ENCODE results near the gene BMI1. TPM values are rescaled to one million over a fixed set of nuclear protein-coding genes. Genes with fewer than 3 reads are reported as not detected.
A peak's percentile ranks its signal among the peaks of the same experiment; 100 is the strongest.

The BMI1 gene
- total RNA-seq, 1 experiment from 2014 or later = 124 TPM

DNA sequence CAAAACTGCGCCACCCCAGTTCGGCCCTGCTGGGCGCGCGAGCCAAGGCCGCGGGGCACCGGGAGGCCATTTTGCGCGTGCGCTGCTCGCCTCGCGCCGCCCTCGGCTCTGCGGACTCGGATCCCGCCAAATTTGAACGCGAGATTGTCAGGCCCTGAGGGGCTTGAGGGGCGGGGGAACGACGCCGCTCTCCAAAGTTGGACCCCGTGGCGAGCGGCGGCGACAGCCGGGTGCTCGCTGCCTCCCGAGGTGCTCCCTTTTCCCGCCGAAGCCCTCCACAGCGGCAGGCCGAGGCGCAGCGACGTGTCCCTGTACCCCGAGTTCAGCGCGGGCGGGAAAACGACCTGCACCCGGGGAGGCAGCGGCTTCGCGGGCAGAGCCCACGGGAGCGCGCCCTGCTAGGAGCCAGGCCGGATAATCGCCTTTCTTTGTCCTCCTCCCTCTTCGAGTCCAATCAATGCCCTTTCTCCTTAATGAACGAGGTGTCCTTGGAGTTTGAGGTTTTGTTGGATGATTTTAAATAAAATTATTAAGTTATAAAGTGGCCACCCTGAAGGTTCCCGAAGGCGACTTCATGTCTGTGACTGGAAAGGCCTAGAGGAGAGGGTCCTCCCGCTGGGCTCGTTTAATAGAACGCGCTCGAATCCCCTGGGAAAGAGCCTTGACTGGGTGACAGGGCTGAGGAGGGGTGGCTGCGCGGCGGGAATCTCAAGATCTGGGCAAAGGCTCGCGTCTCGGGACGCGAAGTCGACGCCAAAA lies 13.7 kb downstream of the BMI1 start:
- peak overlapping the region; percentile 71 for H3K4me2 ChIP-seq (ENCODE audit: low read length)
- ChIA-PET CTCF (no interaction called here), POLR2A (ENCODE audit: unreplicated experiment) (no interaction called here)
- peak overlapping the region; percentile 96 for H2AFZ ChIP-seq (ENCODE audit: low read length)
- no peaks in the 10 kb centered on the region for H3K9me3 ChIP-seq (ENCODE audit: low read length)
- H3K4me1 ChIP-seq (ENCODE audit: insufficient read depth, low read length) = peaks cover 16% of the 10 kb centered on the region
- ATAC-seq (peak; percentile 45), DNase-seq (no peak)
- H3K79me2 ChIP-seq (ENCODE audit: low read length) = peaks cover 6% of the 10 kb centered on the region
- no peaks in the 10 kb centered on the region for H4K20me1 ChIP-seq (ENCODE audit: low read length)
- intact Hi-C loops (cut with micrococcal nuclease) = no loop called here
- peaks cover 3% of the 10 kb centered on the region for H3F3A ChIP-seq (ENCODE audit: low read length, unreplicated experiment)
- H3K9me2 ChIP-seq (replicated peaks; ENCODE audit: low read length) = no peaks in the 10 kb centered on the region
- peaks cover 16% of the 10 kb centered on the region; the same call in 1 of the 2 replicates for H3K36me3 ChIP-seq (ENCODE audit: low read depth, low read length)
- TF ChIP-seq EZH2phosphoT487 (IDR thresholded peaks at IDR 0.05; ENCODE audit: borderline replicate concordance, low read length) (no peak), CTCF (conservative IDR thresholded peaks at IDR 0.05; ENCODE audit: low read depth, low read length) (no peak), EZH2 (IDR thresholded peaks at IDR 0.05; ENCODE audit: low read length, unreplicated experiment) (no peak)
- H3K4me3 ChIP-seq (ENCODE audit: low read length) = peak overlapping the region; percentile 64
- H3K27ac ChIP-seq (ENCODE audit: low read length) = no peak overlapping the region
- BruUV-seq (replicated peaks) = no TSS peak
- H3K27me3 ChIP-seq (ENCODE audit: low read length) = no peaks in the 10 kb centered on the region
- H3K9ac ChIP-seq (ENCODE audit: low read length) = peak overlapping the region; percentile 72

DNA sequence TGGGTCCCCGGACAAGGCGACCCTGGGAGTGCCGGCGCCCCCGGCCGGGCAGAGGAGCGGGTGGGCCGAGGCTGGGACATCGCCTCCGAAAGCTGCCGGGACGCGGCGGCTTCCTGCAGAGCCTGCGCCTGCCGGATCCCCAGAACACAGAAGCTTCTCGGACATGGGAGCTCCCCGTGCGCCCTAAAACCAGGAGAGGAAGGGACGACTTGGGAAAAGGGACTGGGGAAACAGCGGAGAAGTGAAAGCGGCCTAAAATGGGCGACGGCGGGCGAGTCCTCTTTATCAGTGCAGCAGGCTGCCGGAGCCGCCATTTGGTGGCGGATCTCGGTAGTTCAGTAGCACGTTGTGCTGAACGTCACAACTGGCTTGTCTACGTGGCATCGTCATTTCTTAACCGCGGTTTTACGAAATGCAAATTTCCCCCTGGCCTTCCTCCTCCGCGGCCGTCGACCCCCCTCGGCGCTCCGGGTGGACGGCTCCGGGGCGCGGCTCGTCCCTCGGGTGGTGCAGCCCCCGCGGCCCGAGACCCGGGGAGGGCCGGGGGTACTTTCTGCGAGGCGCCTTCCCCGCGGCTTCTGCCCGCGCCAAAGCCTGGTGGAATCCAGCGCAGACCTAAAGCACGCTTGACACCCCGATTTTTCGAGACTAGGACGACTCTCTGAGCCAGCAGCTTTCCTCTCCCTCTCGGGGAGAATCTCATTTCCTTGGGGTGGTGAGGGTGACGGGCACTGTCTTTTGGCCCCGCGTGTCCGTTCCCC lies 14.5 kb downstream of the BMI1 start:
- Histone ChIP-seq H3K4me1 (ENCODE audit: insufficient read depth, low read length) (peaks cover 19% of the 10 kb centered on the region), H3K36me3 (ENCODE audit: low read depth, low read length) (peaks cover 8% of the 10 kb centered on the region; the same call in 1 of the 2 replicates), H3K79me2 (ENCODE audit: low read length) (0 out of 2 replicates have a peak, but pooled peaks cover under 1% of the 10 kb centered on the region), H4K20me1 (ENCODE audit: low read length) (no peaks in the 10 kb centered on the region), H3K4me3 (ENCODE audit: low read length) (peak overlapping the region; percentile 64), H3K9me3 (ENCODE audit: low read length) (no peaks in the 10 kb centered on the region), H3K4me2 (ENCODE audit: low read length) (peak overlapping the region; percentile 71), H3K27me3 (ENCODE audit: low read length) (no peaks in the 10 kb centered on the region), H3K9me2 (replicated peaks; ENCODE audit: low read length) (no peaks in the 10 kb centered on the region), H3K9ac (ENCODE audit: low read length) (peak overlapping the region; percentile 72), H3F3A (ENCODE audit: low read length, unreplicated experiment) (peaks cover 2% of the 10 kb centered on the region), H3K27ac (ENCODE audit: low read length) (no peak overlapping the region), H2AFZ (ENCODE audit: low read length) (peak overlapping the region; percentile 96)
- ChIA-PET POLR2A (ENCODE audit: unreplicated experiment) (no interaction called here), CTCF (no interaction called here)
- intact Hi-C loops (cut with micrococcal nuclease) = no loop called here
- no TSS peak for BruUV-seq (replicated peaks)
- ATAC-seq (peak; percentile 48), DNase-seq (peak; percentile 26)
- TF ChIP-seq EZH2phosphoT487 (IDR thresholded peaks at IDR 0.05; ENCODE audit: borderline replicate concordance, low read length) (no peak), CTCF (conservative IDR thresholded peaks at IDR 0.05; ENCODE audit: low read depth, low read length) (no peak), EZH2 (IDR thresholded peaks at IDR 0.05; ENCODE audit: low read length, unreplicated experiment) (no peak)

Data from PC-3 (cell line).